Right lung (tissue), 5 donors: Measurements from ENCODE around the gene FLNB. TPM values are rescaled to one million over a fixed set of nuclear protein-coding genes. Genes with fewer than 3 reads are reported as not detected.

Source experiments
- DNase-seq, 2 donors: peaks; one replicate each; pipeline ENCODE4 v3.0.0-alpha.2; 2013
- polyA plus RNA-seq, 5 donors: library from polyadenylated mRNA; unstranded; fragments of 120-200 nt; gene quantifications; one replicate each; pipeline versions ENCODE4 v1.2.1 to v1.2.3, GENCODE V29; 2013; ENCODE audit warnings: inconsistent platforms in 1 of 5, low replicate concordance in 1 of 5; ENCODE audit not compliant: insufficient read length in 5 of 5, insufficient read depth in 1 of 5

The FLNB gene
- polyA plus RNA-seq, 5 donors, result 80.3 to 103 (median 83.0) TPM

DNA sequence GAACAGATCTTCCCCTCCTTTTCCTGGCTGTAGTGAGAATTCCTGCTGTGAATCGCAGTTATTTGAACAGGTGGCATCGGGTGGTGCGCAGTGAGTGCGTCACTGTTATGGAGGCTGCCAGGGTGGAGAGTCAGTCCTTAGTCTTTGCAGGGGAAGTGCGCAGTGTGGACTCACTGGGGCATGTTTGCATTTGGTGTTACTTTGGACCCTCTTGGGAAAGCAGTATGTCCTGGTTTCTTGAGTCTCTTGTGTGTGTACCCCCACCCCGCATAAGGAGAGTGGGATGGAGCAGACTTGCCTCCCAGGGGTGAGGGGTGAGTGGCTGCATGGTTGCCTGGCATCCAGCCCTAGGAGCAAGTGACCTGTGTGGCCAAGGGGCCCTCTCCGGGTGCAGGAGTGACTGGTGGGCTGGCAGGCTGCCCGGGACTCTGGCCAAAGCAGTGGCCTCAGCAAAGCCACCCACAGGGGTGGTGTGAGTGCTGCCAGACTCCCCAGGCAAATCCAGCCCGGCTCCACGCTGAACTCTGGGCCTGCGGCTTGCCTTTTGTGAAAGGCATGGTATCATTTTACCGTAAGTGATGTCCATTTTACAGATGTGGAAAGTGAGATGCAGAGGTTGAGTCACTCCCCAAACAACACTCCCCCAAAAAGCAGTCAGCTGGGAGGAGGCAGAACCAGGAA lies 156.1 kb downstream of the FLNB start:
- DNase-seq, result peak; percentile 51 to 72

- DNase-seq, result no peak
Observed at GRCh38 chr3:58164906-58165821, 156.9 kb downstream of the FLNB start.

GRCh38 chr3:58167431-58168351 lies 159.5 kb downstream of the FLNB start:
- peak; percentile 66 to 73 for DNase-seq

- no peak for DNase-seq
Observed at GRCh38 chr3:58168498-58168897, 160.3 kb downstream of the FLNB start.

- DNase-seq, result no peak
Observed at GRCh38 chr3:58169371-58169770, 161.1 kb downstream of the FLNB start.

DNA sequence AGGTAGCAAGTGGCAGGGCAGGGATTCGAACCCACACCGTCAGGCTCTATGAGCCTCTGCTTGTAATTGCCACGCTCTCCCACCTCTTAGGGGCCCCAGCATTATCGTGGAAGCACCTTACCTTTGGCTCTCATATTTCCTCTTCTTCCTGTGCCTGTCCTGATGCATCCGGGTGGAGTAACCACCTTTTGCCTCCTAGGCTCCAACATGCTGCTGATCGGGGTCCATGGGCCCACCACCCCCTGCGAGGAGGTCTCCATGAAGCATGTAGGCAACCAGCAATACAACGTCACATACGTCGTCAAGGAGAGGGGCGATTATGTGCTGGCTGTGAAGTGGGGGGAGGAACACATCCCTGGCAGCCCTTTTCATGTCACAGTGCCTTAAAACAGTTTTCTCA lies 162.2 kb downstream of the FLNB start:
- no peak for DNase-seq

DNA sequence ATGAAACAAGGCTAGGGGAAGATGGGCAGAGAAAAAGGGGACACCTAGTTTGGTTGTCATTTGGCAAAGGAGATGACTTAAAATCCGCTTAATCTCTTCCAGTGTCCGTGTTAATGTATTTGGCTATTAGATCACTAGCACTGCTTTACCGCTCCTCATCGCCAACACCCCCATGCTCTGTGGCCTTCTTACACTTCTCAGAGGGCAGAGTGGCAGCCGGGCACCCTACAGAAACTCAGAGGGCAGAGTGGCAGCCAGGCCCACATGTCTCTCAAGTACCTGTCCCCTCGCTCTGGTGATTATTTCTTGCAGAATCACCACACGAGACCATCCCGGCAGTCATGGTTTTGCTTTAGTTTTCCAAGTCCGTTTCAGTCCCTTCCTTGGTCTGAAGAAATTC lies 162.9 kb downstream of the FLNB start:
- no peak for DNase-seq

DNA sequence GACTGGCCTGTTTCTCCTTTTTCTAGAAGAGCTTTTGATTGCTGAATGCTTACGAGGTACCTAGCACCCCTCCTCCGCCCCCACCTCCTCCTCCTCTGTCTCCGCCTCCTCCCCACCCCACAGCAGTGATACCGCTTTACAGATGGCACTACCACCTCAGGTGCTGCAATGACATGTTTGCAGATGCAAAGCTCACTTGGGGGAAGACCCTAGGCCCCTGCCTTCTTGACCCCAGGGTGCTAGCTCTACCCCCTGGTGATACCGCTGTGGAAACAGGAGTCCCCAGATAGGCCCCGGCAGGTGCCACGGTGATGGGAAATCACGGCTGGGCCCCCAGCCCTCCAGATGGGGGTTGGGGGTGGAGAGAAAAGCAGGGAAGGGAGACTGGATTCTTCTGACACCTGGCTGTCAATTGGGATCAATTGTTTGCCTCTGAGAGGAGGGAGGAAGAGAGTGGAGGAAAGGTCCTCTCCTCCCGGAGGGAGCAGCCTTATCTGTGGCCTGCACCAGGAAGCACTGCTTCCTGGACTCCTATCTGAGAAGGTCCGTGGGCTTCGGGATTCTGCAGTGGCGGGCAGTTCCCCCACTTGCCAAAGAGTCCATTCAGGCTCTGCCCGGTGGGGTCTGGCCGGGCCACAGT lies 164.9 kb downstream of the FLNB start:
- DNase-seq, result no peak

DNA sequence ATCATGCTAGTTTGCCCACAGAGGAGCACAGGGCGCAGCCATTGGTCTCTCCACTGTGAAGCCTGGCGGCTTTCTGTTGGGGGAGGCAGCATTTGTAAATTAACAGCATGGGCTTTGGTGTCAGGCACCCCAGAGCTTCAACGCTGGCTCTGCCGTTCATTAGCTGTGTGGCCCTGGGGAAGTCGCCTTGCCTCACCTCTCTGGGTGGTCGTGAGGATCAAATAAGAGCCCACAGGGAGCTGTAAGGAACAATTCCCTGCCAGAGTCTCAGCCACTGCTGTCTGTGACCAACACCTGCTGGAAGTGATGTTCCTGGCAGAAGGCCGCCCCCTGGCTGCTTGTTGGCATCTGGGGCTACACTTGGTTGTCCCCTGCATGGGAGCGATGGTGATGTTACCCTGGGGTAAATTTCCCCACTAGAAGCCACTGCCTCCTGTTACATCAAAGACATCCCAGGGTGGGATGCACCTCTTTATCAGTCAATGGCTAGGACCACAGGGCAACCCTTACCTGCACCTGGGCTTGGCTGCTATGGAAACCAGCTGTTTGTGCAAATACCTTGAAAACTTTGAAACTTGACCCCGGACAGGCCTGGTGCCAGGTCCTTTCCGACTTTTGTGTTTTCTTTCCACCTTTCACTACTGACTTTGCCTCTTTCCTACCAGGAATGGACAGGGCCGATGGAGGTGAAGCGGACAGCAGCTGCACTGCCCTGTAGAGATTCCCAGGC lies 165.6 kb downstream of the FLNB start:
- peak; percentile 49 to 53 for DNase-seq

- DNase-seq, result no peak
Observed at GRCh38 chr3:58175187-58175436, 166.9 kb downstream of the FLNB start.

DNA sequence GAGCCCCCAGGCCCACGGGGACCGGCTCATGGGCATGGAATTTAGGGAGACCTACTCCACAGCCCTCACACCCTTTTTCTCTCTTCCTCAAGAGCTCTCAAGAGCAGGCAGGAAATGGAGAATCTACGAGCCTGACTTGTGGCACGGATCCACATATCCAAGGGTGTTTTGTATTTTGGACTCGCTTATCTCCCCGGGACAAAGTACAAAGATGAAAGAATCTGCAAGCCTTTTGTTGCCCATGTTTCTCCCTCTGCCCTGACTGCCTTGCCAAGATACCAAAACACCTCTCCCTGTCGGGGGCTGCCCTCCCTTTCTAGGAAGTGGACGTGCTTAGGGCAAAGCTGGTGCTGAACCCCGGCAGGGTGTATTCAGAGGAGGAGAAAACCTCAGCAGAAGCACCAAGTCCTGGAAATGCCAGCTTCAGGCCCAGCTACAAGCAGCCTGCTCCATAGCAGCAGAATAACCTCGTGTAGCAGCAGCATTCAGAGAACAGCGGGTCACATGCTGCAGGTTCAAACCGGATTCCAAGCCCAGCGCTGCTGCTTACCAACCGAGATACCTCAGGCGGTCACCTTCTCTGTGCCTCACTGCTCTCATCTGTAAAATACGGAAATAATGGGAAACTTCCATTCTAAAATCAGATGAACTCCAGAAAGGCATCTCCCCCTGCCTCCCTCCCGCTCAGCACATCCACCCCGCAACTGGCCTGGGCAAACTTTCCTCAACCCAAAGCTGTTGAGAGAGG lies 167.4 kb downstream of the FLNB start:
- peak in 1 of 2 donors; percentile 44 for DNase-seq

GRCh38 chr3:58176185-58176530 lies 167.9 kb downstream of the FLNB start:
- DNase-seq, result no peak

- DNase-seq, result no peak
Observed at GRCh38 chr3:58176827-58177489, 168.7 kb downstream of the FLNB start.

GRCh38 chr3:58177747-58178527 lies 169.7 kb downstream of the FLNB start:
- DNase-seq, result peak; percentile 78 to 80

- DNase-seq, result no peak
Observed at GRCh38 chr3:58178528-58179234, 170.5 kb downstream of the FLNB start.

DNA sequence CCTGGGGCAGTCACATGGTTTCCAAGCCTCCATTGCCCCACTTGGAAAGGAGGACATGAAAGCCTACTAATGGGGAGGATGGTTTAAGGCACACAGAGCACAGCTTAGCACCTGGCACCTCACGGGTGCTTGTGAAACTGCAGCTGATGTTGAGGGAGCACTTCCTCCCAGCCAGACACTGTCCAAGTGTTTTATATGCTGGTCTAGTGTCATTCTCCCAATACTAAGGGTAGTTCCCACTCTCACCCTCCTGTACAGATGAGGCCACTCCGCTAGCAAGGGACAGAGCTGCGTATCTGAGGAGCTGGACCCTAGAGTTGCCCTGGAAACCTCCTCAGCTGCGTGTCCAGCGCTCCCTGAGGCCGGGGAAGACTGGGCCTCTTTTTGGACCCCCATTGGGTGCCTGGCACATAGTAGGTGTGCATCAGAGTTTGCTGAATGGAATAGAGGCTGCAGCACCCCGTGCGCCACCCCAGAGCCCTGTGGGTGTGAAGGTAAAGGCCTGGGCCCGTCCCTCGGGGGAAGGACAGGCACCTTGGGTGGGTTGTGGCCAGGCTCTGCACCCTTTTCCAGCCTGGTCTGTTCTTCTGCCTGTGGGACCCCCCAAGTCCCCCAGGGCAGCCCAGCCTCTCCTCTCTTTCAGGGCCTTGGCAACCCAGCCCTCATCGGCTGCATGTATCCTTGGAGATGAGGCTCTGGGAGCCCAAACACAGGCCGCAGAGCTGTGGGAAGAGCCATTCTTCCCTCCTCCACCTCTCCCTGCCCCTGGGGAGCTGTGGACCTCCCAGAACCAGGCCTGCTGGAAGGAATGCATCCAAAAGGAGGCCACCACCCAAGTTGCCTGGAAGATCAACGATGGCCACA lies 171.2 kb downstream of the FLNB start:
- DNase-seq, result no peak
